Measurements from ENCODE around the gene CPA3.

The CPA3 gene

DNA sequence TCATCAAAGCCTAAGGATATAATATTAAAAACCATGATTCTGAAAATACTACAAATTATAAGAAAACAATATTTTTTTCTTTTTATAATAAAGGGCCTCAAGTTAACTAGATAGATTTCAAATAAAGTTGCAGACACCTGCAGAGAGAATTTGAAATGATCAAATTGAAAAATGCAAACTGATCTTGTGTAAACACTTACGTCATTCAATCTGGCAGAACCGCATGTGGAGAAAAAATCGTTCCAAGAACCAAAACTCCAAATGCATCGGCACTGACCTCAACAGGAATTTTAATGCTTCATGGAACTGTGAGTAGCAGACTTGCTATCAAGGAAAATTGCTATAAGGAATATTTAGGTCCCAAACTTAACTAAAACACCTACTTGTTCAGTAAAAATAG lies 17.2 kb downstream of the CPA3 start:
- no peak for DNase-seq (ENCODE audit: low spot score in 2 of 2)
- Mint-ChIP-seq H3K4me3 (no peak overlapping the region), H3K9me3 (no peaks in the 10 kb centered on the region), H3K4me1 (no peaks in the 10 kb centered on the region), H3K27ac (no peak overlapping the region), H3K36me3 (no peaks in the 10 kb centered on the region)
- ATAC-seq = no peak

DNA sequence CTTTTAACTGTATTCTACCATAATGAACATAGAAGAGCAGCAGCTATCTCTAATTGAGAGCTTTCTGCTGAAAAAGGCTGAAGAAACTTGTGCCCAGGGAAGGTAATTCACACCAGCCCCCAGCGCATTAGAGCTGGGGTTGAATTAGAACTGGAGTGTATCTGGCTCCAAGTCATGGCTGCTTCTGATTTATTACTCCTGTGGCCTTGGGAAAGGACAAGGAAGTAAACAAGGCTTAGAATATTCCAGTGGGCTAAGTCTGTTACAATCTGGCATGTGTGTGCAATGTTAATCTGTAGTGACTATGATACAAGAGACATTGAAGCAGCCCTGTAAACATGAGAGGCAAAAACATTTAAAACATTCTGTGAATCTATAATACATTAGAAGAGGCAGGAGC lies 18.1 kb downstream of the CPA3 start:
- H3K4me3 Mint-ChIP-seq = no peak overlapping the region
- no peaks in the 10 kb centered on the region for H3K9me3 Mint-ChIP-seq
- no peaks in the 10 kb centered on the region for H3K4me1 Mint-ChIP-seq
- ATAC-seq = no peak
- no peaks in the 10 kb centered on the region for H3K36me3 Mint-ChIP-seq
- no peak for DNase-seq (ENCODE audit: low spot score in 2 of 2)
- H3K27ac Mint-ChIP-seq = no peak overlapping the region

DNA sequence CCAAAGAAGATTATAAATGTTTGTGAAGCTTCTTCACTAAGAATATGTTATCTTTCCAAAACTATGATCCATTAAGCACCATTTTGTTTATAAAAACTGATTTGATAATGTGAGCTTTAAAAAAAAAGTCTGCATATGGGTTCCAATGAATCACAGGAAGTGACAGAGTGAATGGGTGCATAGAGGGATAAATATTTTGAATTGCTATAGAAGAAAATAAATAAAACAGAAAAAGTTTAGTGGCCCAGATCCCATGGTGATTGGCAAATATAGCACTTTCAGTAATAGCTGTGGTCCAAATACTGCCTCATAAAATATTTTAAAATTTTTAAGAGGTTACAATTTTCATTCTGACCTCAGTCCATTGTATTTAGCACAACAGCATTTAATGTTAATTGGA lies 19.2 kb downstream of the CPA3 start:
- no peak overlapping the region for H3K27ac Mint-ChIP-seq
- no peaks in the 10 kb centered on the region for H3K4me1 Mint-ChIP-seq
- H3K4me3 Mint-ChIP-seq = no peak overlapping the region
- no peaks in the 10 kb centered on the region for H3K9me3 Mint-ChIP-seq
- DNase-seq (ENCODE audit: low spot score in 2 of 2) (no peak), ATAC-seq (no peak)
- H3K36me3 Mint-ChIP-seq = no peaks in the 10 kb centered on the region

DNA sequence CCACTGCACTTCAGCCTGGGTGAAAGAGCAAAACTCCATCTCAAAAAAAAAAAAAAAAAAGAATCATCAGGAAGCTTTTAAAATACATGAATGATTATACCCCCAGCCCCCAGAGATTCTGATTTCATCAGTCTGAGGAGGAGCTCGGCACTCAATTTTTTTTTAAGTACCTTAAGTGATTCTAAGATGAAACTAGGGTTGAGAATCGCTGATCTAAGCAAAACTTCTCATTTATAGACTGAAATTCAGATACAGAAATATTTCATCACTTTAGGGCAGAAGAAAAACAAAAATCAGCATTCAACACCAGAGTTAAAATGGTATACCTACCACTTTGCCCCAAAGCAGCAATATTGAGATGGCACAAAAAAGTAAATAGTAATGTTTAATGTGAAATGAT lies 24.7 kb downstream of the CPA3 start:
- no peak for DNase-seq (ENCODE audit: low spot score in 2 of 2)
- no peak overlapping the region for H3K27ac Mint-ChIP-seq
- no peaks in the 10 kb centered on the region for H3K4me1 Mint-ChIP-seq
- H3K36me3 Mint-ChIP-seq = no peaks in the 10 kb centered on the region
- no peak overlapping the region for H3K4me3 Mint-ChIP-seq
- ATAC-seq = no peak
- peaks cover 4% of the 10 kb centered on the region for H3K9me3 Mint-ChIP-seq

GRCh38 chr3:148896062-148896461 lies 31.0 kb downstream of the CPA3 start:
- DNase-seq (ENCODE audit: low spot score in 2 of 2) (no peak), ATAC-seq (no peak)
- no peak overlapping the region for H3K4me3 Mint-ChIP-seq
- H3K27ac Mint-ChIP-seq = no peak overlapping the region
- no peaks in the 10 kb centered on the region for H3K36me3 Mint-ChIP-seq
- H3K9me3 Mint-ChIP-seq = peaks cover 4% of the 10 kb centered on the region
- H3K4me1 Mint-ChIP-seq = no peaks in the 10 kb centered on the region

DNA sequence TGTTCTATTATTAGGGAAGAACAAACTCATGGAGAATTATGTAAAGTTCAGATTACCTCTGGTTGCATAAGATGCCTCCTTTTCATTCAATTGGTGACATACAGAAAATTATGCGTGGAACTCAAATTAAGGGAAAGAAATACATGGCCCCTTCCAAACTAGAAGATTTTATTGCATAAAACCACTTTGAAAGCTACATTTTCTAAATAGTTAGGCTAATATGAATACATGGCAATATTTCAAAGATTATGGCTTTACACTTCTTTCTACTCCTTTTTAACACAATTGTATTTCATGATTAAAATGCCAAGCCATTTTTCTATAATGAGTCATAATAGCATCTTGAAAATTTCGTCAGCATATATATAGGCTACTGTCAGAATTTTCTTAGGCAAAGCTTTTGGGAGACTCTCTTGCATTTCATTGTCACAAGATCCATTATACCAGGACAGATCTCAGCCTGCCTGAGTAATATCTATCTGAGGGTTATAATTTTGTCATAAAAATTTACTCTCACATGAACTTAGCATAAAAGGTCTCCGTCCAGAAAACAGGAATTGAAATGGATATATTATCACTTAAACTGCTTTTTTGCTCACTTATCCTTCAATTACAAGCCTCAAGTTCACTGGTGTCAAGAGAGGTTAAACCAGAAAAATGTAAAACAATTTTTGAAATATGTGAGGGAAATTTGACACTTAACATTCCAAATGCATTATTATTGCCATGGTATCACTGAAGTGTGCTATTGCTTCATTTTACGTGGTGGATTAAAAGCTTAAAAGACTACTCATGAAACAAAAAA lies 37.1 kb downstream of the CPA3 start:
- no peak overlapping the region for H3K27ac Mint-ChIP-seq
- H3K9me3 Mint-ChIP-seq = no peaks in the 10 kb centered on the region
- no peaks in the 10 kb centered on the region for H3K4me1 Mint-ChIP-seq
- no peaks in the 10 kb centered on the region for H3K36me3 Mint-ChIP-seq
- ATAC-seq = no peak
- H3K4me3 Mint-ChIP-seq = no peak overlapping the region
- DNase-seq (ENCODE audit: low spot score in 2 of 2) = no peak

- ATAC-seq = no peak
- H3K9me3 Mint-ChIP-seq = no peaks in the 10 kb centered on the region
- H3K4me1 Mint-ChIP-seq = no peaks in the 10 kb centered on the region
- H3K36me3 Mint-ChIP-seq = no peaks in the 10 kb centered on the region
- no peak for DNase-seq (ENCODE audit: low spot score in 2 of 2)
- no peak overlapping the region for H3K27ac Mint-ChIP-seq
- no peak overlapping the region for H3K4me3 Mint-ChIP-seq
Measured at GRCh38 chr3:148903022-148903442, 37.9 kb downstream of the CPA3 start.

DNA sequence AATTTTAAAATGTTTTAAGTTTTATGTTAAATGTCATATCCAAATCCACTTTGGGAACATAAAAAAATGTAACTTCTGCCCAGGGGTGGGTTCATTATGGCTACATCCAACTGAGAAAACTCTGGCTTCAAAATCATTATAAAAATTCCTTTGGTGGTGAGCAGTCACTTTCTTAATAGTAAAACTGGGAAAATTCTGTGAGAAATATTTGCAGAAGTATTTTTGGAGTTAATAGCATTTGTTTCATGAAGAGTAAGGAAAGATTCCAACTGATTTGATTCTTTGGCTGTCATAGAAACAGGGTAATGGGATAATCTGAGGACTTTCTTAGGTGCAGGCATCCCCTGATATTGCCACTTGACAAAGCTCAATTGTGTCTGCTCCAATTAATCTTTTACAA lies 38.8 kb downstream of the CPA3 start:
- H3K4me3 Mint-ChIP-seq = no peak overlapping the region
- ATAC-seq (no peak), DNase-seq (ENCODE audit: low spot score in 2 of 2) (no peak)
- H3K9me3 Mint-ChIP-seq = no peaks in the 10 kb centered on the region
- H3K4me1 Mint-ChIP-seq = no peaks in the 10 kb centered on the region
- H3K36me3 Mint-ChIP-seq = no peaks in the 10 kb centered on the region
- H3K27ac Mint-ChIP-seq = no peak overlapping the region

DNA sequence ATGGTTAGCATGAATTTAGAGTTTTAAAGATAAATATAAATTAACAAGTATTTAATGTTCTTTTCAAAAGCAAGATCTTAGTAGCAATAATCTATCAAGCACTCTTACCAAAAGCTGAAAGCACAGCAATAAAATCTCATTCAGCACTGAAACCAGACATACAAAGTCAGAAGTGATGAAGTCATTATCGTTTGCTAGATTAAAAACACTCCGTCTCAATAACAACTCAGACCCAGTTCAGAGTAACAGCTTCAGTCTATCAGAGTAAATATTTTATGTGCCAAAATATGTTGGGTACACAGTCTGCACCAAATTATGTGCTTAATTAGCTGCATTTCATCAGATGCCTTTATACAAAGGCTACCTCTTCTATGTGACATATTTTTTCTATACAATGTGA lies 41.6 kb downstream of the CPA3 start:
- Mint-ChIP-seq H3K4me3 (no peak overlapping the region), H3K27ac (no peak overlapping the region), H3K9me3 (no peaks in the 10 kb centered on the region), H3K4me1 (no peaks in the 10 kb centered on the region), H3K36me3 (no peaks in the 10 kb centered on the region)
- no peak for DNase-seq (ENCODE audit: low spot score in 2 of 2)
- no peak for ATAC-seq

- no peak for DNase-seq (ENCODE audit: low spot score in 2 of 2)
- ATAC-seq = no peak
- no peaks in the 10 kb centered on the region for H3K36me3 Mint-ChIP-seq
- H3K9me3 Mint-ChIP-seq = no peaks in the 10 kb centered on the region
- no peaks in the 10 kb centered on the region for H3K4me1 Mint-ChIP-seq
- H3K27ac Mint-ChIP-seq = no peak overlapping the region
- no peak overlapping the region for H3K4me3 Mint-ChIP-seq
Measured at GRCh38 chr3:148911173-148911572, 46.1 kb downstream of the CPA3 start.

DNA sequence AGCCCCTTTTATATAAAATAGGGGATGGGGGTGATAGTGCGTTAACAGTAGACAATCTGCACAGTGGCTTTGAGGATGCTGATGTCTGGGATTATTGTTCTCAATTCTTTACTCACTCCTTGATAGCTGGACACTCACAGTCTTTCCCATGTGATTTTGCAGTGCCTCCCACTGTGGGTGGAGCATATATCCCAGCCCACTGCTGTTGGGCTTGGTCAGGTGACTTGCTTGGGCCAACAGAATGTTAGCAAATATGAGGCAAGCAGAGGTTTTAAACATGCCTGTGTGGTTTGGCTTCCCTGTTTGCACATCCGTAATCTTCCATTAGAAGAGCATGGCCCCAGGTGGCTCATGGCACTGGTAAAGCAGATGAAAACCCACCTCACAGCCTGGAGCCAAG lies 46.5 kb downstream of the CPA3 start:
- no peaks in the 10 kb centered on the region for H3K36me3 Mint-ChIP-seq
- no peak for ATAC-seq
- H3K4me3 Mint-ChIP-seq = no peak overlapping the region

GRCh38 chr3:148914936-148915690 lies 50.0 kb downstream of the CPA3 start:
- Mint-ChIP-seq H3K27ac (no peak overlapping the region), H3K4me1 (no peaks in the 10 kb centered on the region), H3K9me3 (no peaks in the 10 kb centered on the region), H3K4me3 (no peak overlapping the region), H3K36me3 (no peaks in the 10 kb centered on the region)
- no peak for DNase-seq (ENCODE audit: low spot score in 2 of 2)
- no peak for ATAC-seq

More for the DNA sequence above, 46.5 kb downstream of the CPA3 start:
- no peak for DNase-seq (ENCODE audit: low spot score in 2 of 2)
- no peaks in the 10 kb centered on the region for H3K9me3 Mint-ChIP-seq
- H3K4me1 Mint-ChIP-seq = no peaks in the 10 kb centered on the region
- H3K27ac Mint-ChIP-seq = no peak overlapping the region

GRCh38 chr3:148916132-148916531 lies 51.0 kb downstream of the CPA3 start:
- H3K9me3 Mint-ChIP-seq = no peaks in the 10 kb centered on the region
- DNase-seq (ENCODE audit: low spot score in 2 of 2) = no peak
- ATAC-seq = no peak
- H3K36me3 Mint-ChIP-seq = no peaks in the 10 kb centered on the region
- no peak overlapping the region for H3K4me3 Mint-ChIP-seq
- no peak overlapping the region for H3K27ac Mint-ChIP-seq
- H3K4me1 Mint-ChIP-seq = no peaks in the 10 kb centered on the region

GRCh38 chr3:148922467-148922866 lies 57.4 kb downstream of the CPA3 start:
- ATAC-seq = no peak

GRCh38 chr3:148923592-148923991 lies 58.5 kb downstream of the CPA3 start:
- H3K4me3 Mint-ChIP-seq = no peak overlapping the region
- DNase-seq (ENCODE audit: low spot score in 2 of 2) = no peak
- no peak overlapping the region for H3K27ac Mint-ChIP-seq
- H3K36me3 Mint-ChIP-seq = no peaks in the 10 kb centered on the region
- H3K4me1 Mint-ChIP-seq = no peaks in the 10 kb centered on the region
- no peaks in the 10 kb centered on the region for H3K9me3 Mint-ChIP-seq
- ATAC-seq = no peak

More at GRCh38 chr3:148922467-148922866, 57.4 kb downstream of the CPA3 start:
- Mint-ChIP-seq H3K4me3 (no peak overlapping the region), H3K27ac (no peak overlapping the region), H3K4me1 (no peaks in the 10 kb centered on the region), H3K36me3 (no peaks in the 10 kb centered on the region), H3K9me3 (no peaks in the 10 kb centered on the region)
- no peak for DNase-seq (ENCODE audit: low spot score in 2 of 2)

GRCh38 chr3:148924562-148924961 lies 59.5 kb downstream of the CPA3 start:
- ATAC-seq (no peak), DNase-seq (ENCODE audit: low spot score in 2 of 2) (no peak)
- Mint-ChIP-seq H3K9me3 (no peaks in the 10 kb centered on the region), H3K4me3 (no peak overlapping the region), H3K4me1 (no peaks in the 10 kb centered on the region), H3K36me3 (no peaks in the 10 kb centered on the region), H3K27ac (no peak overlapping the region)

All from stimulated activated effector memory CD8-positive, alpha-beta T cell treated with anti-CD3 and anti-CD28 coated beads, Interleukin-12 subunit alpha, Interleukin-12 subunit beta, amount 100 ng/mL, for 72 hours (primary cell).